IMR-90 (cell line): ENCODE data around the gene CEBPB. TPM values are rescaled to one million over a fixed set of nuclear protein-coding genes. Genes with fewer than 3 reads are reported as not detected.

Experiments used
- ATAC-seq: fragments of 200-7000 bp; cut with Tn5 transposase; 2 replicates; pipeline ENCODE4 v1.9.1; 2020; ENCODE audit warnings: low read depth, mild to moderate bottlenecking, moderate library complexity
- BruUV-seq: library from RNA; stranded (reverse); fragments of 400-500 nt; replicated peaks from 2 replicates; lab custom pipeline; 2021; lab: Mats Ljungman, UMichigan
- CTCF ChIA-PET: fragments of 300-600 bp; formaldehyde crosslinking; extraction: SDS; loops from one replicate; lab custom pipeline; 2021; ENCODE audit warnings: antibody characterized with exemption; lab: Yijun Ruan, JAX
- POLR2A ChIA-PET: fragments of 300-600 bp; sonication (Branson Sonifier 250); formaldehyde crosslinking; loops from one replicate; lab custom pipeline; 2022; ENCODE audit warnings: antibody characterized with exemption; ENCODE audit not compliant: unreplicated experiment; lab: Charles Lee
- DNase-seq: peaks from one replicate; pipeline ENCODE4 v3.0.0; 2013
- H2AFZ ChIP-seq: replicated peaks from 2 replicates; pipeline ENCODE3; 2013; ENCODE audit warnings: low read length, mild to moderate bottlenecking; ENCODE audit not compliant: poor library complexity
- H2AK5ac ChIP-seq: 2 replicates; pipeline ENCODE4 v1.6.1; 2013; ENCODE audit warnings: low read depth, low read length, inconsistent platforms
- H2AK9ac ChIP-seq: replicated peaks from 2 replicates; pipeline ENCODE3; 2013; ENCODE audit warnings: mild to moderate bottlenecking, low read depth, low read length, moderate library complexity; ENCODE audit not compliant: poor library complexity
- H2BK120ac ChIP-seq: 2 replicates; pipeline ENCODE4 v1.6.1; 2013; ENCODE audit warnings: low read depth, low read length, inconsistent platforms
- H2BK15ac ChIP-seq: 3 replicates; pipeline ENCODE4 v1.6.1; 2013; ENCODE audit warnings: low read depth, low read length, inconsistent platforms
- H2BK20ac ChIP-seq: 2 replicates; pipeline ENCODE4 v1.6.1; 2013; ENCODE audit warnings: low read depth, mild to moderate bottlenecking, inconsistent platforms, low read length, moderate library complexity
- H2BK5ac ChIP-seq: 2 replicates; pipeline ENCODE4 v1.6.1; 2013; ENCODE audit warnings: mild to moderate bottlenecking, low read depth, low read length, inconsistent platforms; ENCODE audit not compliant: poor library complexity, severe bottlenecking
- H3K14ac ChIP-seq: replicated peaks from 2 replicates; pipeline ENCODE4 v1.6.1; 2013; ENCODE audit warnings: low read depth, low read length, inconsistent platforms
- H3K18ac ChIP-seq: 2 replicates; pipeline ENCODE4 v1.6.1; 2013; ENCODE audit warnings: low read depth, low read length, control low read depth
- H3K23ac ChIP-seq: 2 replicates; pipeline ENCODE4 v1.6.1; 2013; ENCODE audit warnings: low read depth, low read length, inconsistent platforms
- H3K27ac ChIP-seq: 2 replicates; pipeline ENCODE4 v1.5.1; 2013; ENCODE audit warnings: mild to moderate bottlenecking, control low read depth, low read length; ENCODE audit not compliant: insufficient read depth
- H3K27me3 ChIP-seq: 2 replicates; pipeline ENCODE4 v1.6.1; 2013; ENCODE audit warnings: low read length; ENCODE audit not compliant: control insufficient read depth, insufficient read depth
- H3K36me3 ChIP-seq: 2 replicates; pipeline ENCODE4 v1.6.1; 2013; ENCODE audit warnings: low read length, mixed read lengths; ENCODE audit not compliant: control insufficient read depth, insufficient read depth
- H3K4ac ChIP-seq: 2 replicates; pipeline ENCODE4 v1.6.1; 2013; ENCODE audit warnings: low read depth, low read length, inconsistent platforms
- H3K4me1 ChIP-seq: 2 replicates; pipeline ENCODE4 v1.6.1; 2013; ENCODE audit warnings: low read length, mixed read lengths; ENCODE audit not compliant: control insufficient read depth, insufficient read depth
- H3K4me2 ChIP-seq: 2 replicates; pipeline ENCODE4 v1.6.1; 2013; ENCODE audit warnings: low read depth, mild to moderate bottlenecking, control low read depth, low read length, moderate library complexity
- H3K4me3 ChIP-seq: 2 replicates; pipeline ENCODE4 v1.5.1; 2013; ENCODE audit warnings: low read depth, mild to moderate bottlenecking, control low read depth, low read length, moderate library complexity; ENCODE audit not compliant: insufficient read depth
- H3K56ac ChIP-seq: 2 replicates; pipeline ENCODE4 v1.6.1; 2013; ENCODE audit warnings: low read length, inconsistent platforms; ENCODE audit not compliant: insufficient read depth; ENCODE audit errors: extremely low read depth
- H3K79me1 ChIP-seq, 2 experiments: 2 replicates each; pipeline ENCODE4 v1.6.1; 2013; ENCODE audit warnings: low read length in 2 of 2, inconsistent platforms in 1 of 2, low read depth in 1 of 2
- H3K9ac ChIP-seq: 2 replicates; pipeline ENCODE4 v1.6.1; 2013; ENCODE audit warnings: low read depth, low read length, control low read depth
- H3K9me1 ChIP-seq: 2 replicates; pipeline ENCODE4 v1.6.1; 2013; ENCODE audit warnings: low read length, inconsistent platforms; ENCODE audit not compliant: insufficient read depth
- H3K9me3 ChIP-seq: 2 replicates; pipeline ENCODE4 v1.6.1; 2013; ENCODE audit warnings: low read length; ENCODE audit not compliant: control insufficient read depth, insufficient read depth
- H4K20me1 ChIP-seq: 2 replicates; pipeline ENCODE4 v1.6.1; 2013; ENCODE audit warnings: low read length, inconsistent platforms; ENCODE audit not compliant: insufficient read depth
- H4K5ac ChIP-seq: 2 replicates; pipeline ENCODE4 v1.6.1; 2013; ENCODE audit warnings: mild to moderate bottlenecking, low read depth, low read length, control low read depth
- H4K8ac ChIP-seq, 2 experiments: 2 replicates each; pipeline ENCODE4 v1.6.1; 2013; ENCODE audit warnings: low read depth in 2 of 2, low read length in 2 of 2, control low read depth in 1 of 2, inconsistent platforms in 1 of 2
- H4K91ac ChIP-seq: 2 replicates; pipeline ENCODE4 v1.6.1; 2013; ENCODE audit warnings: low read depth, low read length, inconsistent platforms; ENCODE audit not compliant: insufficient read depth
- BHLHE40 ChIP-seq: fragments of 150-350 bp; IDR thresholded peaks from 2 replicates; pipeline ENCODE4 v1.6.1; 2016; ENCODE audit warnings: mild to moderate bottlenecking, low read depth, low read length
- CEBPB ChIP-seq: IDR thresholded peaks from 2 replicates; pipeline ENCODE4 v1.6.1; 2012; ENCODE audit warnings: low read depth, low read length, improper control_type of control experiment
- CHD1 ChIP-seq: IDR thresholded peaks from 2 replicates; pipeline ENCODE4 v1.6.1; 2012; ENCODE audit warnings: low read depth, low read length, improper control_type of control experiment
- CTCF ChIP-seq: conservative IDR thresholded peaks from 2 replicates; pipeline ENCODE4 v1.5.1; 2012; ENCODE audit warnings: mild to moderate bottlenecking, low read depth, low read length, improper control_type of control experiment
- ELK1 ChIP-seq: fragments of 150-350 bp; IDR thresholded peaks from 2 replicates; pipeline ENCODE4 v1.6.1; 2016; ENCODE audit warnings: low read depth, mild to moderate bottlenecking, low read length, moderate library complexity, borderline replicate concordance
- FOS ChIP-seq: fragments of 150-350 bp; IDR thresholded peaks from 2 replicates; pipeline ENCODE4 v1.6.1; 2016; ENCODE audit warnings: low read depth, low read length
- MAFK ChIP-seq: IDR thresholded peaks from 2 replicates; pipeline ENCODE4 v1.6.1; 2012; ENCODE audit warnings: low read depth, low read length, improper control_type of control experiment
- MAZ ChIP-seq: IDR thresholded peaks from 2 replicates; pipeline ENCODE4 v1.6.1; 2012; ENCODE audit warnings: low read depth, mild to moderate bottlenecking, low read length, improper control_type of control experiment, moderate library complexity, borderline replicate concordance
- NFE2L2 ChIP-seq: fragments of 150-350 bp; IDR thresholded peaks from 2 replicates; pipeline ENCODE4 v1.6.1; 2016; ENCODE audit warnings: low read depth, mild to moderate bottlenecking, low read length
- POLR2A ChIP-seq: IDR thresholded peaks from 2 replicates; pipeline ENCODE4 v1.6.1; 2012; ENCODE audit warnings: mild to moderate bottlenecking, low read depth, low read length
- RCOR1 ChIP-seq: IDR thresholded peaks from 2 replicates; pipeline ENCODE4 v1.6.1; 2012; ENCODE audit warnings: mild to moderate bottlenecking, low read length, improper control_type of control experiment; ENCODE audit not compliant: insufficient replicate concordance
- RFX5 ChIP-seq: IDR thresholded peaks from 2 replicates; pipeline ENCODE4 v1.8.0; 2012; ENCODE audit warnings: low read depth, mild to moderate bottlenecking, low read length, moderate library complexity
- SMC3 ChIP-seq: fragments of 150-350 bp; IDR thresholded peaks from 2 replicates; pipeline ENCODE4 v1.6.1; 2016; ENCODE audit warnings: low read depth, mild to moderate bottlenecking, antibody characterized with exemption, low read length, moderate library complexity
- USF2 ChIP-seq: fragments of 150-350 bp; IDR thresholded peaks from 2 replicates; pipeline ENCODE4 v1.6.1; 2017; ENCODE audit warnings: mild to moderate bottlenecking, antibody characterized with exemption, low read length, low read depth
- WGBS, 2 experiments: methylation state at CpG; one replicate each; pipeline versions ENCODE4 v1.1.5 to v1.1.7; 2013; ENCODE audit warnings: missing lambda C conversion rate in 2 of 2; ENCODE audit not compliant: insufficient read length in 1 of 2; ENCODE audit errors: extremely low coverage in 2 of 2; 5-methylcytosine and 5-hydroxymethylcytosine counted together
- dilution Hi-C: fragments of 300-500 bp; cut with HindIII; formaldehyde crosslinking; loops from one replicate; pipeline ENCODE4 v1.14.3; 2018; ENCODE audit warnings: low sequenced_read_pairs; ENCODE audit not compliant: unreplicated experiment
- in situ Hi-C: fragments of 300-500 bp; cut with MboI; formaldehyde crosslinking; loops from 3 replicates; pipeline ENCODE4 v1.14.3; 2019; ENCODE audit warnings: low sequenced_read_pairs, inconsistent platforms, mixed read lengths
- intact Hi-C: fragments of 100-400 bp; cut with micrococcal nuclease; formaldehyde crosslinking; loops from 2 replicates; pipeline ENCODE4 v1.10.0; 2022
- polyA plus RNA-seq, 3 experiments: library from polyadenylated mRNA; depleted of rRNA; stranded (reverse); fragments of >200 nt; gene quantifications; 2 replicates each; pipeline ENCODE4 v1.2.3, GENCODE V29; 2012; ENCODE audit warnings: low replicate concordance in 1 of 3
- total RNA-seq: library from RNA; depleted of rRNA; stranded (reverse); fragments of >200 nt; gene quantifications from 2 replicates; pipeline ENCODE4 v1.2.3, GENCODE V29; 2012

Gene CEBPB
- total and polyA plus RNA-seq, 2 of the 4 experiments (the other 2 are of a cell fraction) = 3.4 to 17.4 TPM

GRCh38 chr20:50230871-50231560 is 40.4 kb downstream of the CEBPB start:
- Histone ChIP-seq H3K56ac (no peak overlapping the region), H4K8ac (no peak overlapping the region), H3K4me2 (no peak overlapping the region), H2AK5ac (peak overlapping the region; percentile 57; the same call in 1 of the 2 replicates), H3K9me3 (no peaks in the 10 kb centered on the region), H2BK20ac (0 out of 2 replicates have a peak overlapping the region, but pooled peaks have one; percentile 35), H3K79me1 (no peaks in the 10 kb centered on the region), H3K27ac (no peak overlapping the region), H3K14ac (no peak overlapping the region), H2AFZ (no peak overlapping the region), H3K9ac (no peak overlapping the region), H3K27me3 (no peaks in the 10 kb centered on the region), H4K91ac (no peak overlapping the region), H2AK9ac (no peak overlapping the region), H3K4me1 (peaks cover 13% of the 10 kb centered on the region), H2BK5ac (no peak overlapping the region), H3K9me1 (peaks cover 20% of the 10 kb centered on the region), H2BK15ac (0 out of 3 replicates have a peak overlapping the region, but pooled peaks have one; percentile 40), H3K4me3 (no peak overlapping the region), H4K5ac (no peak overlapping the region), H4K20me1 (no peaks in the 10 kb centered on the region), H2BK120ac (no peak overlapping the region; the same call in 1 of the 2 replicates), H3K36me3 (no peaks in the 10 kb centered on the region), H3K18ac (no peak overlapping the region), H3K4ac (no peak overlapping the region), H3K23ac (no peak overlapping the region)
- ATAC-seq (no peak), DNase-seq (no peak)
- in situ Hi-C loops (no loop called here), intact Hi-C loops (no loop called here), dilution Hi-C loops (no loop called here)
- WGBS, 2 experiments = 80% methylated on average over 1 of the region's 9 CpGs; no CpG with 5 or more reads in 1 of the 2 experiments
- CTCF ChIA-PET = interaction anchor here (0.6 kb wide), 1 partner anchor 71 kb away, joined by 3 read pairs; no protein-coding TSS in a partner anchor
- POLR2A ChIA-PET = no interaction called here
- TF ChIP-seq CTCF (no peak), BHLHE40 (no peak), ELK1 (no peak), MAFK (no peak), FOS (no peak), RCOR1 (no peak), MAZ (no peak), NFE2L2 (no peak), RFX5 (no peak), CHD1 (no peak), CEBPB (no peak), SMC3 (no peak), USF2 (no peak), POLR2A (no peak)
- BruUV-seq = no TSS peak
